ENCODE results near the gene EDC3. TPM values are rescaled to one million over a fixed set of nuclear protein-coding genes. Genes with fewer than 3 reads are reported as not detected.
"Not testable (repeated sequence)": the region's sequence is repeated elsewhere in the genome, so short reads cannot be mapped to it uniquely, and the experiment has no call there.

The EDC3 gene
- polyA plus RNA-seq, 1 donor, result 31.1 TPM

GRCh38 chr15:74598126-74598842, 97.5 kb downstream of the EDC3 start:
- Histone ChIP-seq H3K36me3 (ENCODE audit: control insufficient read depth, insufficient read depth, low read length) (peaks cover 14% of the 10 kb centered on the region), H3K4me3 (ENCODE audit: low read length) (peak overlapping the region; percentile 62), H3K27ac (ENCODE audit: low read length) (peak overlapping the region; percentile 63), H3K4me1 (ENCODE audit: control insufficient read depth, insufficient read depth, low read length) (peaks cover 20% of the 10 kb centered on the region), H3K27me3 (ENCODE audit: control insufficient read depth, insufficient read depth, low read length) (no peaks in the 10 kb centered on the region), H3K9me3 (ENCODE audit: control insufficient read depth, low read depth, low read length) (no peaks in the 10 kb centered on the region)
- peak; percentile 90 to 96 for DNase-seq
- WGBS (ENCODE audit: insufficient coverage, low lambda C conversion rate), result 0% methylated on average over 5 of the region's 26 CpGs

- H3K27me3 ChIP-seq (ENCODE audit: control insufficient read depth, insufficient read depth, low read length); H3K9me3 ChIP-seq (ENCODE audit: control insufficient read depth, low read depth, low read length); DNase-seq; H3K4me3 ChIP-seq (ENCODE audit: low read length); H3K27ac ChIP-seq (ENCODE audit: low read length): not testable (repeated sequence)
- WGBS (ENCODE audit: insufficient coverage, low lambda C conversion rate), result no CpG with 5 or more reads among the region's 16 CpGs
- Histone ChIP-seq H3K36me3 (ENCODE audit: control insufficient read depth, insufficient read depth, low read length) (peaks cover 25% of the 10 kb centered on the region), H3K4me1 (ENCODE audit: control insufficient read depth, insufficient read depth, low read length) (peaks cover 20% of the 10 kb centered on the region)
These were observed 98.6 kb downstream of the EDC3 start for GRCh38 chr15:74597146-74597705.

- not testable (repeated sequence) for H3K9me3 ChIP-seq (ENCODE audit: control insufficient read depth, low read depth, low read length); DNase-seq; H3K4me3 ChIP-seq (ENCODE audit: low read length); H3K27me3 ChIP-seq (ENCODE audit: control insufficient read depth, insufficient read depth, low read length); H3K27ac ChIP-seq (ENCODE audit: low read length)
- peaks cover 30% of the 10 kb centered on the region for H3K36me3 ChIP-seq (ENCODE audit: control insufficient read depth, insufficient read depth, low read length)
- WGBS (ENCODE audit: insufficient coverage, low lambda C conversion rate), result no CpG with 5 or more reads among the region's 11 CpGs
- peaks cover 20% of the 10 kb centered on the region for H3K4me1 ChIP-seq (ENCODE audit: control insufficient read depth, insufficient read depth, low read length)
These were observed 99.1 kb downstream of the EDC3 start for GRCh38 chr15:74596736-74597135.

- no CpG with 5 or more reads among the region's 5 CpGs for WGBS (ENCODE audit: insufficient coverage, low lambda C conversion rate)
- peaks cover 20% of the 10 kb centered on the region for H3K4me1 ChIP-seq (ENCODE audit: control insufficient read depth, insufficient read depth, low read length)
- DNase-seq, result no peak
- H3K4me3 ChIP-seq (ENCODE audit: low read length), result no peak overlapping the region
- H3K27ac ChIP-seq (ENCODE audit: low read length), result no peak overlapping the region
- no peaks in the 10 kb centered on the region for H3K27me3 ChIP-seq (ENCODE audit: control insufficient read depth, insufficient read depth, low read length)
- peaks cover 43% of the 10 kb centered on the region for H3K36me3 ChIP-seq (ENCODE audit: control insufficient read depth, insufficient read depth, low read length)
- H3K9me3 ChIP-seq (ENCODE audit: control insufficient read depth, low read depth, low read length), result no peaks in the 10 kb centered on the region
These were observed 100.6 kb downstream of the EDC3 start for GRCh38 chr15:74595271-74595670.

GRCh38 chr15:74594455-74594854, 101.4 kb downstream of the EDC3 start:
- H3K4me1 ChIP-seq (ENCODE audit: control insufficient read depth, insufficient read depth, low read length), result peaks cover 16% of the 10 kb centered on the region
- no CpG with 5 or more reads among the region's 4 CpGs for WGBS (ENCODE audit: insufficient coverage, low lambda C conversion rate)
- peaks cover 49% of the 10 kb centered on the region for H3K36me3 ChIP-seq (ENCODE audit: control insufficient read depth, insufficient read depth, low read length)
- no peaks in the 10 kb centered on the region for H3K9me3 ChIP-seq (ENCODE audit: control insufficient read depth, low read depth, low read length)
- no peak overlapping the region for H3K27ac ChIP-seq (ENCODE audit: low read length)
- no peaks in the 10 kb centered on the region for H3K27me3 ChIP-seq (ENCODE audit: control insufficient read depth, insufficient read depth, low read length)
- DNase-seq, result peak in 1 of 2 donors; percentile 71
- H3K4me3 ChIP-seq (ENCODE audit: low read length), result no peak overlapping the region

- Histone ChIP-seq H3K4me1 (ENCODE audit: control insufficient read depth, insufficient read depth, low read length) (peaks cover 10% of the 10 kb centered on the region), H3K9me3 (ENCODE audit: control insufficient read depth, low read depth, low read length) (no peaks in the 10 kb centered on the region), H3K4me3 (ENCODE audit: low read length) (no peak overlapping the region), H3K36me3 (ENCODE audit: control insufficient read depth, insufficient read depth, low read length) (peaks cover 52% of the 10 kb centered on the region), H3K27ac (ENCODE audit: low read length) (no peak overlapping the region), H3K27me3 (ENCODE audit: control insufficient read depth, insufficient read depth, low read length) (no peaks in the 10 kb centered on the region)
- DNase-seq, result no peak
- WGBS (ENCODE audit: insufficient coverage, low lambda C conversion rate), result 80% methylated on average over 1 of the region's 7 CpGs
These were observed 102.7 kb downstream of the EDC3 start for GRCh38 chr15:74593122-74593521.

- Histone ChIP-seq H3K4me1 (ENCODE audit: control insufficient read depth, insufficient read depth, low read length) (peaks cover 7% of the 10 kb centered on the region), H3K9me3 (ENCODE audit: control insufficient read depth, low read depth, low read length) (no peaks in the 10 kb centered on the region), H3K27ac (ENCODE audit: low read length) (no peak overlapping the region), H3K27me3 (ENCODE audit: control insufficient read depth, insufficient read depth, low read length) (no peaks in the 10 kb centered on the region), H3K36me3 (ENCODE audit: control insufficient read depth, insufficient read depth, low read length) (peaks cover 55% of the 10 kb centered on the region), H3K4me3 (ENCODE audit: low read length) (no peak overlapping the region)
- DNase-seq, result no peak
- WGBS (ENCODE audit: insufficient coverage, low lambda C conversion rate), result no CpG with 5 or more reads among the region's 3 CpGs
These were observed 103.6 kb downstream of the EDC3 start for GRCh38 chr15:74592222-74592621.

GRCh38 chr15:74589826-74590225, 106.0 kb downstream of the EDC3 start:
- no peaks in the 10 kb centered on the region for H3K9me3 ChIP-seq (ENCODE audit: control insufficient read depth, low read depth, low read length)
- H3K27ac ChIP-seq (ENCODE audit: low read length), result no peak overlapping the region
- peaks cover 6% of the 10 kb centered on the region for H3K4me1 ChIP-seq (ENCODE audit: control insufficient read depth, insufficient read depth, low read length)
- H3K27me3 ChIP-seq (ENCODE audit: control insufficient read depth, insufficient read depth, low read length), result no peaks in the 10 kb centered on the region
- no peak overlapping the region for H3K4me3 ChIP-seq (ENCODE audit: low read length)
- peaks cover 61% of the 10 kb centered on the region for H3K36me3 ChIP-seq (ENCODE audit: control insufficient read depth, insufficient read depth, low read length)
- no CpG with 5 or more reads among the region's 6 CpGs for WGBS (ENCODE audit: insufficient coverage, low lambda C conversion rate)
- no peak for DNase-seq

GRCh38 chr15:74585857-74586256, 110.0 kb downstream of the EDC3 start:
- no peaks in the 10 kb centered on the region for H3K9me3 ChIP-seq (ENCODE audit: control insufficient read depth, low read depth, low read length)
- H3K27ac ChIP-seq (ENCODE audit: low read length), result no peak overlapping the region
- no peaks in the 10 kb centered on the region for H3K27me3 ChIP-seq (ENCODE audit: control insufficient read depth, insufficient read depth, low read length)
- WGBS (ENCODE audit: insufficient coverage, low lambda C conversion rate), result no CpG with 5 or more reads among the region's 9 CpGs
- H3K4me1 ChIP-seq (ENCODE audit: control insufficient read depth, insufficient read depth, low read length), result peaks cover 3% of the 10 kb centered on the region
- peaks cover 42% of the 10 kb centered on the region for H3K36me3 ChIP-seq (ENCODE audit: control insufficient read depth, insufficient read depth, low read length)
- no peak for DNase-seq
- no peak overlapping the region for H3K4me3 ChIP-seq (ENCODE audit: low read length)

GRCh38 chr15:74585191-74585590, 110.6 kb downstream of the EDC3 start:
- H3K4me3 ChIP-seq (ENCODE audit: low read length), result no peak overlapping the region
- DNase-seq, result no peak
- peaks cover 39% of the 10 kb centered on the region for H3K36me3 ChIP-seq (ENCODE audit: control insufficient read depth, insufficient read depth, low read length)
- H3K27me3 ChIP-seq (ENCODE audit: control insufficient read depth, insufficient read depth, low read length), result no peaks in the 10 kb centered on the region
- no peak overlapping the region for H3K27ac ChIP-seq (ENCODE audit: low read length)
- peaks cover 3% of the 10 kb centered on the region for H3K4me1 ChIP-seq (ENCODE audit: control insufficient read depth, insufficient read depth, low read length)
- H3K9me3 ChIP-seq (ENCODE audit: control insufficient read depth, low read depth, low read length), result no peaks in the 10 kb centered on the region
- WGBS (ENCODE audit: insufficient coverage, low lambda C conversion rate), result 100% methylated on average over 1 of the region's 3 CpGs

- whole genome bisulfite sequencing (ENCODE audit: insufficient coverage, low lambda C conversion rate), result no CpG with 5 or more reads among the region's 4 CpGs
- peaks cover 3% of the 10 kb centered on the region for H3K4me1 ChIP-seq (ENCODE audit: control insufficient read depth, insufficient read depth, low read length)
- peaks cover 35% of the 10 kb centered on the region for H3K36me3 ChIP-seq (ENCODE audit: control insufficient read depth, insufficient read depth, low read length)
These were observed 111.0 kb downstream of the EDC3 start for GRCh38 chr15:74584779-74585178.

More at GRCh38 chr15:74584779-74585178, 111.0 kb downstream of the EDC3 start:
- Histone ChIP-seq H3K9me3 (ENCODE audit: control insufficient read depth, low read depth, low read length) (no peaks in the 10 kb centered on the region), H3K27ac (ENCODE audit: low read length) (no peak overlapping the region), H3K4me3 (ENCODE audit: low read length) (no peak overlapping the region), H3K27me3 (ENCODE audit: control insufficient read depth, insufficient read depth, low read length) (no peaks in the 10 kb centered on the region)
- peak in 1 of 2 donors; percentile 22 for DNase-seq
